SU-DHL-6 (cell line): ENCODE results near the gene MAPT.

Experiments used
- H2AFZ ChIP-seq: fragments of 200-600 bp; sonication (generic); 2 replicates; pipeline ENCODE4 v1.6.1; 2014; ENCODE audit warnings: low read depth, mild to moderate bottlenecking, moderate library complexity, mixed read lengths, antibody characterized with exemption, low read length; ENCODE audit not compliant: severe bottlenecking
- H3F3A ChIP-seq: fragments of 200-600 bp; shearing (Covaris generic); 2 replicates; pipeline ENCODE4 v1.6.0; 2016; ENCODE audit warnings: antibody characterized with exemption, mild to moderate bottlenecking; ENCODE audit not compliant: insufficient read depth
- H3K27ac ChIP-seq: fragments of 200-600 bp; sonication (generic); 2 replicates; pipeline ENCODE4 v1.5.1; 2016; ENCODE audit warnings: low read depth, mild to moderate bottlenecking, low read length, moderate library complexity, mixed read lengths
- H3K27me3 ChIP-seq: fragments of 200-600 bp; sonication (generic), shearing (Covaris generic); 2 replicates; pipeline ENCODE4 v1.6.0; 2014; ENCODE audit warnings: mild to moderate bottlenecking, low read length
- H3K36me3 ChIP-seq: fragments of 200-600 bp; sonication (generic); 2 replicates; pipeline ENCODE4 v1.6.1; 2014; ENCODE audit warnings: mild to moderate bottlenecking, low read length, mixed read lengths
- H3K4me2 ChIP-seq: fragments of 300-600, 200-600 bp; shearing (Covaris generic), sonication (generic); 2 replicates; pipeline ENCODE4 v1.6.0; 2014; ENCODE audit warnings: low read length, low read depth, mild to moderate bottlenecking; ENCODE audit not compliant: poor library complexity, severe bottlenecking
- H3K4me3 ChIP-seq: fragments of 200-600 bp; sonication (generic); 2 replicates; pipeline ENCODE4 v1.5.1; 2014; ENCODE audit warnings: antibody characterized with exemption, low read length, mild to moderate bottlenecking, mixed read lengths; ENCODE audit not compliant: insufficient read depth, poor library complexity, severe bottlenecking
- H3K79me2 ChIP-seq: fragments of 200-600 bp; sonication (generic); 2 replicates; pipeline ENCODE4 v1.6.1; 2014; ENCODE audit warnings: mild to moderate bottlenecking, low read length, moderate library complexity; ENCODE audit not compliant: insufficient read depth
- H3K9ac ChIP-seq: fragments of 200-600 bp; sonication (generic); 2 replicates; pipeline ENCODE4 v1.7.0; 2014; ENCODE audit warnings: mild to moderate bottlenecking, low read length
- H3K9me2 ChIP-seq: fragments of 200-600 bp; sonication (generic); replicated peaks from 2 replicates; pipeline ENCODE4 v1.6.1; 2014; ENCODE audit warnings: low read length; ENCODE audit not compliant: insufficient read depth
- H3K9me3 ChIP-seq: fragments of 200-600 bp; sonication (generic); 2 replicates; pipeline ENCODE4 v1.6.1; 2014; ENCODE audit warnings: low read length, mixed read lengths; ENCODE audit not compliant: insufficient read depth
- H4K20me1 ChIP-seq: fragments of 200-600 bp; sonication (generic); 2 replicates; pipeline ENCODE4 v1.6.1; 2014; ENCODE audit warnings: low read depth, mild to moderate bottlenecking, antibody characterized with exemption, low read length, moderate library complexity, mixed read lengths
- EZH2phosphoT487 ChIP-seq: fragments of 200-600 bp; sonication (generic), shearing (Covaris generic); conservative IDR thresholded peaks from 2 replicates; pipeline ENCODE4 v1.6.1; 2018; ENCODE audit warnings: mild to moderate bottlenecking, antibody characterized with exemption, low read length, moderate library complexity, mixed read lengths
- TF ChIP-seq, protein P1 (sequence below): fragments of 200-600 bp; sonication (generic); IDR thresholded peaks from one replicate; pipeline ENCODE4 v1.5.1; 2017; ENCODE audit warnings: antibody characterized with exemption, mild to moderate bottlenecking, low read length, moderate library complexity; ENCODE audit not compliant: insufficient read depth, poor library complexity, severe bottlenecking

Gene MAPT

DNA sequence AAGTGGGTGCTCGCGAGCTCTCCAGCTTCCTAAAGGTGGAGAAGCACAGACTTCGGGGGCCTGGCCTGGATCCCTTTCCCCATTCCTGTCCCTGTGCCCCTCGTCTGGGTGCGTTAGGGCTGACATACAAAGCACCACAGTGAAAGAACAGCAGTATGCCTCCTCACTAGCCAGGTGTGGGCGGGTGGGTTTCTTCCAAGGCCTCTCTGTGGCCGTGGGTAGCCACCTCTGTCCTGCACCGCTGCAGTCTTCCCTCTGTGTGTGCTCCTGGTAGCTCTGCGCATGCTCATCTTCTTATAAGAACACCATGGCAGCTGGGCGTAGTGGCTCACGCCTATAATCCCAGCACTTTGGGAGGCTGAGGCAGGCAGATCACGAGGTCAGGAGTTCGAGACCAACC is 102.8 kb downstream of the MAPT start:
- Histone ChIP-seq H2AFZ (no peak overlapping the region), H3K9me3 (no peaks in the 10 kb centered on the region), H4K20me1 (no peaks in the 10 kb centered on the region), H3K36me3 (no peaks in the 10 kb centered on the region), H3K79me2 (no peaks in the 10 kb centered on the region), H3F3A (no peaks in the 10 kb centered on the region), H3K9ac (no peak overlapping the region), H3K9me2 (no peaks in the 10 kb centered on the region), H3K27me3 (no peaks in the 10 kb centered on the region), H3K4me3 (no peak overlapping the region), H3K27ac (no peak overlapping the region), H3K4me2 (no peak overlapping the region)
- TF ChIP-seq, protein P1, sequence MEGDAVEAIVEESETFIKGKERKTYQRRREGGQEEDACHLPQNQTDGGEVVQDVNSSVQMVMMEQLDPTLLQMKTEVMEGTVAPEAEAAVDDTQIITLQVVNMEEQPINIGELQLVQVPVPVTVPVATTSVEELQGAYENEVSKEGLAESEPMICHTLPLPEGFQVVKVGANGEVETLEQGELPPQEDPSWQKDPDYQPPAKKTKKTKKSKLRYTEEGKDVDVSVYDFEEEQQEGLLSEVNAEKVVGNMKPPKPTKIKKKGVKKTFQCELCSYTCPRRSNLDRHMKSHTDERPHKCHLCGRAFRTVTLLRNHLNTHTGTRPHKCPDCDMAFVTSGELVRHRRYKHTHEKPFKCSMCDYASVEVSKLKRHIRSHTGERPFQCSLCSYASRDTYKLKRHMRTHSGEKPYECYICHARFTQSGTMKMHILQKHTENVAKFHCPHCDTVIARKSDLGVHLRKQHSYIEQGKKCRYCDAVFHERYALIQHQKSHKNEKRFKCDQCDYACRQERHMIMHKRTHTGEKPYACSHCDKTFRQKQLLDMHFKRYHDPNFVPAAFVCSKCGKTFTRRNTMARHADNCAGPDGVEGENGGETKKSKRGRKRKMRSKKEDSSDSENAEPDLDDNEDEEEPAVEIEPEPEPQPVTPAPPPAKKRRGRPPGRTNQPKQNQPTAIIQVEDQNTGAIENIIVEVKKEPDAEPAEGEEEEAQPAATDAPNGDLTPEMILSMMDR: no peak

DNA sequence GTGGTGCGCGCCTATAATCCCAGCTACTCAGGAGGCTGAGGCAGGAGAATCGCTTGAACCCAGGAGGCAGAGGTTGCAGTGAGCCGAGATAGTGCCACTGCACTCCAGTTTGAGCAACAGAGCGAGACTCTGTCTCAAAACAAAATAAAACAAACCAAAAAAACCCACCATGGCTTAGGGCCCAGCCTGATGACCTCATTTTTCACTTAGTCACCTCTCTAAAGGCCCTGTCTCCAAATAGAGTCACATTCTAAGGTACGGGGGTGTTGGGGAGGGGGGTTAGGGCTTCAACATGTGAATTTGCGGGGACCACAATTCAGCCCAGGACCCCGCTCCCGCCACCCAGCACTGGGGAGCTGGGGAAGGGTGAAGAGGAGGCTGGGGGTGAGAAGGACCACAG is 103.3 kb downstream of the MAPT start:
- Histone ChIP-seq H3K9ac (no peak overlapping the region), H3F3A (no peaks in the 10 kb centered on the region), H3K79me2 (no peaks in the 10 kb centered on the region), H3K9me3 (no peaks in the 10 kb centered on the region), H3K27ac (no peak overlapping the region), H3K9me2 (no peaks in the 10 kb centered on the region), H3K4me3 (no peak overlapping the region), H3K4me2 (no peak overlapping the region), H3K27me3 (no peaks in the 10 kb centered on the region), H3K36me3 (no peaks in the 10 kb centered on the region), H2AFZ (no peak overlapping the region), H4K20me1 (no peaks in the 10 kb centered on the region)
- TF ChIP-seq, protein P1: no peak
- no peak for TF ChIP-seq EZH2phosphoT487

DNA sequence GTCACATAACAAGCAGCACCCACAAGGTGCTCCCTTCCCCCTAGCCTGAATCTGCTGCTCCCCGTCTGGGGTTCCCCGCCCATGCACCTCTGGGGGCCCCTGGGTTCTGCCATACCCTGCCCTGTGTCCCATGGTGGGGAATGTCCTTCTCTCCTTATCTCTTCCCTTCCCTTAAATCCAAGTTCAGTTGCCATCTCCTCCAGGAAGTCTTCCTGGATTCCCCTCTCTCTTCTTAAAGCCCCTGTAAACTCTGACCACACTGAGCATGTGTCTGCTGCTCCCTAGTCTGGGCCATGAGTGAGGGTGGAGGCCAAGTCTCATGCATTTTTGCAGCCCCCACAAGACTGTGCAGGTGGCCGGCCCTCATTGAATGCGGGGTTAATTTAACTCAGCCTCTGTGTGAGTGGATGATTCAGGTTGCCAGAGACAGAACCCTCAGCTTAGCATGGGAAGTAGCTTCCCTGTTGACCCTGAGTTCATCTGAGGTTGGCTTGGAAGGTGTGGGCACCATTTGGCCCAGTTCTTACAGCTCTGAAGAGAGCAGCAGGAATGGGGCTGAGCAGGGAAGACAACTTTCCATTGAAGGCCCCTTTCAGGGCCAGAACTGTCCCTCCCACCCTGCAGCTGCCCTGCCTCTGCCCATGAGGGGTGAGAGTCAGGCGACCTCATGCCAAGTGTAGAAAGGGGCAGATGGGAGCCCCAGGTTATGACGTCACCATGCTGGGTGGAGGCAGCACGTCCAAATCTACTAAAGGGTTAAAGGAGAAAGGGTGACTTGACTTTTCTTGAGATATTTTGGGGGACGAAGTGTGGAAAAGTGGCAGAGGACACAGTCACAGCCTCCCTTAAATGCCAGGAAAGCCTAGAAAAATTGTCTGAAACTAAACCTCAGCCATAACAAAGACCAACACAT is 104.9 kb downstream of the MAPT start, which contains the start of gene STH:
TSS of gene STH (plus strand) at position 264 of the 913 bp plus-strand sequence. CDS start at position 294, 30 bp downstream.
- Histone ChIP-seq H3K9ac (no peak within 1 kb of the TSS), H3K9me2 (no peaks in the 10 kb centered on the region), H3K4me2 (no peak within 1 kb of the TSS), H2AFZ (no peak within 1 kb of the TSS), H3K4me3 (no peak within 1 kb of the TSS), H3K36me3 (no peaks in the 10 kb centered on the region), H3K27me3 (no peaks in the 10 kb centered on the region), H3K79me2 (no peaks in the 10 kb centered on the region), H3F3A (no peaks in the 10 kb centered on the region), H3K9me3 (no peaks in the 10 kb centered on the region), H4K20me1 (no peaks in the 10 kb centered on the region), H3K27ac (no peak within 1 kb of the TSS)
- TF ChIP-seq, protein P1: no peak
- no peak for TF ChIP-seq EZH2phosphoT487
